ENCODE measurements around the gene CLEC7A.

CLEC7A gene

DNA sequence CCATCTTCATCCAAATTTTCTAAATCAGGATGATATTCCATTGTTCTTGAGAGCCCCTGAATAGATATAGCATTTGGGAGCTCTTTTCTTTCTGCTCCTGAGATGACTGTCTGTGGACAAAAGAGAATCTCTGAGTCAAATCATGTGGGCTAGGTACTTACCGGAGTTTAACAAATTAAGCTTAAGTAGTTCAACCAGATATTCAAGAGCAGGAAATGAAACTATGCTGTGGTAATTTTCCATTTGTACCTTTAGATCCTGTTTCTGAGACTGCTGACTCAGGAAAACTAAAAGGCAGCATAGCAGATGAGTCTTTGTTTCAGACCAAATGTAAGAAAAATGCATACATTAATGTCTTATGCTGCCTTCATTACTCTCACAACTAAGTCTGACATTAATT, at the start of gene CLEC7A:
Gene CLEC7A, minus strand, starts transcription at position 158 of the 400 bp plus-strand sequence. Its CDS starts 117 bp downstream, at position 41.
- no peak for DNase-seq

DNA sequence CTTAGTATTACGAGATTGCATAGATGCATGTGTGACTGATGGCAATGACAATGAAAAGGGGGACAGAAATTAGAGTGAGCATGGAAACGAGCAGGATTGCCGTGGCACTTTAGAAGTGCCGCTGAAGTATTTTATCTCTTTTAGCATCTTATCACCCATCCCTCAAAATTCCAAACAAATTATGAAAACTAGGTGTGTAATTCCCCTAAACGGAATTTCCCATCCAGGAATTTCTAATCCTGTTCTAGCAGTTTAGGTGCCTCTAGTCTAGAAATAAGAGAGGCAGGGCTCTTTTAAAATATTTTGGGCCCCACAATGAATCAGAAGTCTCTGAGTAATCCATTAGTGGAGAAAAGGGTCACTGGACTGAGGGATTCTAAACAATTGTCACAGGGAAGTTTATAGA, 49.8 kb upstream of the CLEC7A start:
- DNase-seq = no peak

DNA sequence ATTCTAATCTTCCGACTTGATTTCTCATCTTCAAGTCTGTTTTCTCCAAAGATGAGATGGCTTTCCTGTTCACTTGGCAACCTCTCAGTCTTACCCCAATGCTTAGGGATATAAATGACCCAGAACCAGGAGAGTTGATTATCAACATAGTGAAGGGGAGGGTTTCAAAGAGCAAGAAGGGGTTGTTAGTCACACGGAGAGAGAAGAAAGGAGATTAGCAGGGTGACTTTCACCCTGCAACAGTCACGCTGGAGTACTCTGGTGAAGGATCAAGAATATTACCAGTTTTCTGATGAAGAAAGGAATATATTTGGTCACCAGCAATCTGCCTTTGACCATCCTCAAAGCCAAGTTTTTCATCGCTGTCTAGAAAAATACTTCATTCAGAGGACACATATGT, 48.8 kb upstream of the CLEC7A start, which contains the start of gene TMEM52B:
Gene TMEM52B, plus strand, starts transcription at position 212 of the 400 bp plus-strand sequence. CDS start 543 bp downstream, outside the sequence.
- DNase-seq = no peak

DNA sequence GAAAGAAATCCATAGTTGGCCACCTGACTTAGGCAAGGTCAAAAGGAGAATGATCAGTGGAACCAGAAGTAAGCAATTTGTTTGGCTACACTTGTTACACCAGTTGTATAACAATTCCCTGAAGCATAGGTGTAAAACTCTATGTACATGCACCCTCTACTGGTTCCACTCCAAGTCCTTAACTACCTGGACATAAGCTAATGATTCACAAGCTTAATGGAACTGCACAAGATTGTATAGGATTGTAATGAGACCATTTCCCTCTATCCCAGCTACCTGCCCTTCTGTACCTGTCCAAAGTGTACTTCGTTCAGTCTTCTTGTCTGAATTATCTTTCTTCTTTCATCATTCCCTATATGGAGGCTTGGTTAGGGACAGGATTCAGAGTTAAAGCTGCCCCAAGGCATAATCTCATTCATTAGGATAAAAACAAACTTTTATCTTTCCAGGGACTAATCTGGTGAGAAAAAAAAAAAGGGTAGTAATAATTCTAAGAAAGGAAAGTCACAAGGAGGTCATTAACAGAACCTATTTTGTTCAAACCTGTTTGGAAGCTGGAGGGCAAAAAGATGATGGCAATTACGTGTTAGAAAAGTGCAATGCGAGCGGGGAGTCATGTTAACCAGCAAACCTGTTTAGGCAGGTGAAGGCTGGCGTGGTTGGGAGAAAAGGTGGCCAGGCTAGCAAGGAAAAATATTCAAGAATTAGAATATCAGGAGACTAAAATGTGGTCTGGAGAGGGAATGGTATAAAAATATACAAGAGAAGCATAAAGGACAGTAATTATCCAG, 46.0 kb upstream of the CLEC7A start:
- no peak for DNase-seq

DNA sequence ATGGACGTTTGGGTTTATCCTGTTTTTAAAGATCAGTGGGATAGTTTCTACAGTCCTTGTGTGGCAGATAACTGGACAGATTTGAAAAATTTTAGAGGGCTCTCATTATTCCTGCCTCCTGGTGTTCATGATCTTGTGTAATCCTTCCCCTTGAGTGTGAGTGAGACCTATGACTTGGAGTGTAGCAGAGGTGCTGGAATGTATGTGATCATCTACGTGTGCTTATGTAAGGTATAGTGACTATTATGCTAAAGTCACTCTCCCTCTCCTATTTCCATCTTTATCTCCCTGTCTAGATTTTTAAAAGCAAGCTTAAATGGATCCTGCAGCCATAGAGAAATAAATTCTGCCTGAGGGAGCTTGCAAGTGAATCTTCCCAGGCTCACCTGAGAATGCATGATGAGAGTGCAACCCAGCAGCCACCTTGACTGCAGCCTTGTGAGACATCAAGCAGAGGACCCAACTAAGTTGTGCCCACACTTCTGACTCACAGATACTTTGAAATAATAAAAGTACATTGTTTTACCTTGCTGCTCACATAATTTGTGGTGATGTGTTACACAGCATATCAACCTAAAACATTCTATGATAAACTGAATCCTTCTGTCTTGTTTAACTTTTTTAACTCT, 45.1 kb upstream of the CLEC7A start:
- no peak for DNase-seq

DNA sequence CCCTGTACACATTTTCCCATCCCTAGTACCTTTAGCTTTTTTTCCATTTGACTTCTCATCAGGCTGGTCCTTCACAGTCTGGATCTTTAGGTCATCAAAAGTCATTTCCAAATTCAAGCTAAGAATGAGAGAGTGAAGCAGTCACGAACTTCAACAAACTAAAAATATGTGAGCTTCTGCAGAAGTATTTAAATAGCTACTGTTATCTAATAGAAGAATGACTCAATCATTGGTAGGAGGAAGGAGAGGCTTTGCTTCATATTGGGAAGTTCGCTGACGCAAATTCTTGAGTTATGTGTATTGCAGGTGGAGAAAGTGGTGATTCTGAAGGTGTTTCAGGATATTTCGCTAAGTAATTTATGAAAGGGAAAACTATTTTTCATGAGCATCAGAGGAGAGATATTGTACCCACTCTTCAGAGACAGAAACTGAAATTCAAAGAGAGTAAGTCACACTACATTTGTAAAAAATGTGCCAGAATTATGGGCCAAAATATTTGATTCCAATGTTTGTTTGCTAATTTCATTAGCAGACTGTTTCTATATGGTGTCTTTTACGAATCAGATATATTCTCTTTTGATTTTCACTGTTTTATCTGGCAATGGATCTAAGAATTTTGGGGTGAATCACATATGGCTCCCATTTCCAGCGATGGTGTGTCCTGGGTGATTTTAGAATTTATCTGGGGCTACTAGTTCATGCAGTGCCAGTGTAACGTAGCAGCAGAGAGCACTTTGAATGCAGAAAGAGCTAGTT, 42.2 kb upstream of the CLEC7A start, which contains the start of gene OLR1:
Gene OLR1, minus strand, starts transcription at position 160 of the 756 bp plus-strand sequence. Its CDS starts 55 bp downstream, at position 105.
- no peak for DNase-seq

DNA sequence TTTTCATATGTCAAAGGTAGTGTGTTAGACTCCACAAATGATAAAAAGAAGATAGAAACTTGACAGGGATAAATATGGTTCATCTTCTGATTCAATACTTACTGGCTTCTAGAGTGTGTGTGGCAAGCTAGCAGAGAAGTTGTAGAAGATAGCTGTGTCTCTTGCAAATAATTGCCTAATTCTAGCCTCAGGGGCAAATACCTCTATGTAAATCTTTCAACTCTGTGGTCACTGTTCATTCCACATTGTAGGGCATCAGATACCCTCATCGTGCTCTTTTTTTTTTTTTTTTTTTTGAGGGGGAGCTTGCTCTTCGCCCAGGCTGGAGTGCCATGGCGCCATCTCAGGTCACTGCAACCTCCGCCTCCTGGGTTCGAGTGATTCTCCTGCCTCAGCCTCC, 40.2 kb upstream of the CLEC7A start:
- no peak for DNase-seq

DNA sequence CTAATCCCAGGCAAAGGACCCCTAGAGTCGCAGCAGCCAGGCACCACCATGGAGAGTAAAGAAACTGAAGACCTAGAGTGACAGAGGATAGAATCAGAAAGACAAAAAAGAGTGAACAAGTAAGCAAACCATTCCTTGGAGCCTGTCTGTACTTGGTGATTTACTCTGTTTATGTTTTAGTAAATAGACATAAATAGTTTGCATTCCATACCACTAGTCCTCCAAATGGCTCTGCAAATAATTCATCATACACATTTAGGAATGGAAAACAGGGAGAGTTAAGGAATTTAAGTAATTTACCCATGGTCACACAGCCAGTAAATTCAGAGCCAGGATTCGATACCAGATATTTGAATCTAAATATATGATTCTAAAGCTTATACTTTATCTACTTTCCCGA, 39.1 kb upstream of the CLEC7A start:
- DNase-seq = no peak

DNA sequence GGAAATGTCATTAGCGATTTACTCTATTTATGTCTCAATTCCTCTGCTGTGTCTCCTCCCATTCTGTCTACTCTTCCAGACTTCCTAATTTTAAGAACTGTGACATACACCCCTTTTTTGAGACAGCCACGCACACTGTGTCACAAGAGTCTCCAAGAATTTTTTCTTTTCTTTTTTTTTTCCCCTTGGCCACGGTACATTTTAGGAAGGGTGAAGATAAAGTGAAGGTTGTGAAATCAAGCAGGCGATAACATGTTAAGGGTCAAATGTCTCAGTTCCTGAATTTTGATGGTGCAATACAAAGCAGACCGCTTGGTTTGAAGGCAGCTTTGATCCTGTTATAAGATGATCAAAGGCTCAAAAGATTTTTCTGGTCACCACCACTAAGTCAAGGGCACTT, 37.6 kb upstream of the CLEC7A start:
- no peak for DNase-seq

DNA sequence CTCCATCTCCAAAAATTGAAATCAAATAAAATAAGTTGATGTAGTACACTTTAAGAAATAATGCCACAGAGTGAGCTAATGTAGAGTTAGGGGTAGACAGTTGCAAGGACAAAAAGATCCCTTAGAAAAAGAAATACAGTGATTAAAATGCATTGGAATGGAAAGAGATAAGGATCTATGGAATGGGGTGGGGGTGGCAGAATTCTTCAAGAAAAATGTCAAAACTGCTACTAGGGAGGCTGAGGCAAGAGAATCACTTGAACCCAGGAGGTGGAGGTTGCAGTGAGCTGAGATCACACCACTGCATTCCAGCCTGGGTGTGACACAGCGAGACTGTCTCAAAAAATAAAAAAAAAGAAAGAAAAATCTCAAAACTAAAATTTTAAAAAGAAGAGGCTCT, 35.4 kb upstream of the CLEC7A start:
- DNase-seq = no peak

DNA sequence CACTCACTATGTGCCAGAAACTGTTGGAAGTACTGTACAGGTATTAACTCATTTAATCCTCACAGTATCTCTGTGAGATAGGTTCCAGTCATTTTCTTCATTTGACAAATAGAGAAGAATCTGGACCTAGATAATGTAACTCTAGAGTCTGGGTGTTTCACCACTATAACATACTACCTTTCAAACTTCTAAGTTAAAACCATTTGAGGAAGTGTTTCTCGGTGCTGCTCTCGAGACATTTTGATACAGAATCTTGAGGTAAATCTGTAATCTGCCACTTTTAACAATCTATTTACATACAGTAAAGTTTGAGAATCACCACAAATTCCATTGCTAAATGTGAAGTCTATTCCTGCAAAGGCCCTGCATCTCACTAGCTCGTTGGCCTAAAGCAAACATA, 33.1 kb upstream of the CLEC7A start:
- no peak for DNase-seq

DNA sequence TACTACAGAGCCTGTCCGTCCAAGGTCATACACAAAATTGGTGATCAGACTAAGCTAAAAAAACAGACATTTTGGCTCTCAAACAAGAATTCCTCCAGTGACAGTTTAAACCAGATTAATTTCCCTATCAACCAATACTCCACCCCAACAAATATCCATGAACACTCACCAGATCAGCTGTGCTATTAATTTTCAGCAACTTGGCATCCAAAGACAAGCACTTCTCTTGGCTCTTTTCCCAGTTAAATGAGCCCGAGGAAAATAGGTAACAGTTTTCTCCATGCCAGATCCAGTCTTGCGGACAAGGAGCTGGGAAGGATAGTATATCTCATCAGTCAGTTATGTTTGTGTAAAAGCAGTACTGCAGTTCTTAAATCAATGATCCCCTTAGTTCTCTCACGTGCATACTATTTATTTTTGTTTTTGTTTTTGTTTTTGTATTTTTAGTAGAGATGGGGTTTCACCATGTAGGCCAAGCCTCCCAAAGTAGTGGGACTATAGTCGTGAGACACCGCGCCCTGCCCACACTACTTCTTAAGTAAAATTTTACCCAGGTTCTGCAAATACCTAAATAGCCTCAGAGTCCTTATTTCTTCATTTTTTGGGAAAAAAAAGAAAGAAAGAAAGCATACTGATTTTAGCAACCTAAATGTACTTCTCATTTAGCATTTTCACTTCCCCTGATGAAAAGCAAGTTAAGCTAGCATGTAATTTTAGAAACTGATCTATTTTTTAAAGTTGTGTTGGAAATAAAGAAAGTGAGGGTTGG, 30.8 kb upstream of the CLEC7A start:
- DNase-seq = no peak

DNA sequence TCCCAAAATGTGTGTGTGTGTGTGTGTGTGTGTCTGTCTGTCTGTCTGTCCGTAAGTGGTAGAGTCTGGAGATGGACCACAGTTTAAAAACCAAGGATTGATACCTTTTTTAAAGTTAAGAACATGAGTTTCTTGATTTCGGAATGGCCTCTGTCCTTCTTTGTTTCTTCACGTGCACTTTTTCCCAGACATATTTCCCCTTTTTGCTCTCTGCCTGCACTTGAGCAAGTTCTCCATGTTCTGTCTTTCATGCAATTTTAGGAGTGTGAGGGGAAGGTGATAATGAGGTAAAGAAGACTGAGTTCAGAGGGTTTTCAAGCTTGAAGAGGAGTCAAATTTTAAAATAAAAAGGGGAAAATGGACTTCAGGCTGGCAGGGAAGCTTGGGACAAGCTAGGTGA, 29.3 kb upstream of the CLEC7A start:
- DNase-seq = no peak

DNA sequence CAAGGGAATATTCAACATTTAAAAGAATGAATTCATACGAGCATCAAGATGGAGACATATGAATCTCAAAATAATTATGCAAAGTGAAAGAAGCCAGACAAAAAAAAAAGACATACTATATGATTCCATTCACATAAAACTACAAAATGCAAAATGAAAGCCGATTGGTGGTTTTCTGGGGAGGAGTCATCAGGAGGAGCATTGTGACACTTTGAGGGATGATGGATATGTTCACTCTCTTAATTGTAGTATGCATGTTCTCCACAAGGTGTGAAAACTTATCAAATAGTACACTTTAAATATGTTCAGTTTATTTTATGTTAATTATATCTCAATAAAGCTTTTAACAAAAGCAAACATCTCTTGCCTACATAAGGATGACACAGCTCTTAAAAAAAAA, 28.4 kb upstream of the CLEC7A start:
- DNase-seq = no peak

DNA sequence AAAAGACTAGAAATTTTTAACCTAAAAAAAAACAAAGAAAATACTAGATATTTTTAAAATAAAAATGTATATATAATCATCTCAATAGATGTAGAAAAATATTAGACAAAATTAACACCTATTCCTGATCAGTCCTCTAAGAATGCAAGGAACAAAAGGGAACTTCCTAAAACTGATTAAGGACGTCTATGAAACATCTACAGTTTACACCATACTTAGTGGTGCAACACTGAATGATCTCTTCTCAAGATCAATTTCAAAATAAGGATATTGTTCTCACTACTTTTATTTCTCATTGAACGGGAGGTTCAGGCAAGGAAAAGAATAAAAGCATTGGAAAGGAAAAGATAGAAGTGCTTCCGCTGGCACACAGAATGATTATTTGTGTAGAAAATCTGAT, 26.0 kb upstream of the CLEC7A start:
- DNase-seq = no peak

DNA sequence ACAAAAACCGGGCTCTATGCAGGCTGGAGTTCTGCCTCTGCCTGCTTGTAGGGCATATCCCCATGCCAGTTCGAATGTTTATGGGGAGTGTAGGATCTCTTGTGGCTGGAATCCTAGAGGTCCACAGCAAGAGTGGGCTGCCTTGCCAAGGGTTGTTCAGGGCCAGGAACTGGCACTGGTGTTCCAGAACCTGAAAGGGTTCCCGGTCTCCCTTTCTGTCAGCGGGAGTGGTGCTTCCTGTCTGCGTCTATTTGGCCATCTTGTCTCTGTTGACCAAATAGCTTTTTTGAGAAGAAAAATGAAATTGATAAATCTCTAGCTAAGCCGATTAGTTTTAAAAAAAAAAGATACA, 24.1 kb upstream of the CLEC7A start:
- DNase-seq = no peak

DNA sequence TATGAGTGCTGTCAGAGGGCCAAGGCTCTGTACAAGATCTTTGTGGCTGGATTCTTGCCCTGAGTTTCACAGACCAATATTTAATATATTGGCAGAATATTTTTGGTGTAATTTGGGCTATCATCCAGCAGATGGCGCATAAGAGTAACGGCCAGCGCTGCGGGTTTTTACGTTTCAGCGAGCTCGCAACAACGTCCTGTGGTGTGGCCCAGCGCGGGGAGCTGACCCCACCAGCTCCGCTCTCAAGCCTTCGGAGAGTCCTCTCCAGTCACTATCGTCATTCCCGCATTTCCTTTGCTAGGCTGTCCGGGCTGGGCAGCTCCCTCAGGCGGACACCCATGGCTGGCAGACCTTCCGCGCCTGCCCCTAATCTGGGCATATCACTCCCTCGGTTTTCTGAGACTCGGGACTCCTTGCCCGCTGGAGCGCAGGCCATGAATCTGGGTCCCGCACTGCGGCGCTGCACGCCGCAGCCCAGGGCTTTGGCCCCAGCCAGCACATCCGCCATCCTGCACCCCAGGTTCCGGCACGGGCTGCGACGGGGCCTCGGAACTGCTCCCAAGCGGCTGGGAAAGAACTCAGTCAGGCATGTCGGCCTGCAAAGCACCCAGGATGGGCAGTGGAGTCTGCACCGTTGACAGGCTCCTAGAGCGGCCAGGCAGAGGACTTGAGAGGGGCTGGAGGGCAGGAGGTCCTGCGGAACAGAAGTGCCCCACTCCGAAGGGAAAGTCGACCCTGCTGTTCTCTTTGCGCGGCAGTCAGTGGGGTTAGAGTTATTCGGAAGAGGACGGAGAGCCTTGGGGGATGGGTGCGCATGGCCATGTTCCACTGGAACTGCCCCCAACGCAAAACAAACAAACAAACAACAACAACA, 23.5 kb upstream of the CLEC7A start:
- DNase-seq = peak; percentile 45 to 58

DNA sequence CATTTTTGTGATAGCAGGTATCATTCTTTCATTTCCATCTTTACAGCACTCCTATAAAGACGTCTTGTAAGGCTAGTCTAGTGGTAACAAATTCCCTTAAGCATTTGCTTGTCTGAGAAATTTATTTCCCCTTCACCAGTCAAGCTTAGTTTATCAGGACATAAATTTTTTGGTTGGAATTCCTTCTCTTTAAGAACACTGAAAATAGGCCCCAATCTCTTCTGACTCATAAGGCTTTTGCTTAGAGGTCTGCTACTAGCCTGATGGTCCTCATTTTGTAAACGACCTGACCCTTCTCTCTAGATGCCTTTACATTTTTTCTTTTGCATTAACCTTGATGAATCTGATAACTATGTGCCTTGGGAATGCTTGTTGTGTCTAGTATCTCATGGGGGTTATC, 21.6 kb upstream of the CLEC7A start:
- DNase-seq = no peak

DNA sequence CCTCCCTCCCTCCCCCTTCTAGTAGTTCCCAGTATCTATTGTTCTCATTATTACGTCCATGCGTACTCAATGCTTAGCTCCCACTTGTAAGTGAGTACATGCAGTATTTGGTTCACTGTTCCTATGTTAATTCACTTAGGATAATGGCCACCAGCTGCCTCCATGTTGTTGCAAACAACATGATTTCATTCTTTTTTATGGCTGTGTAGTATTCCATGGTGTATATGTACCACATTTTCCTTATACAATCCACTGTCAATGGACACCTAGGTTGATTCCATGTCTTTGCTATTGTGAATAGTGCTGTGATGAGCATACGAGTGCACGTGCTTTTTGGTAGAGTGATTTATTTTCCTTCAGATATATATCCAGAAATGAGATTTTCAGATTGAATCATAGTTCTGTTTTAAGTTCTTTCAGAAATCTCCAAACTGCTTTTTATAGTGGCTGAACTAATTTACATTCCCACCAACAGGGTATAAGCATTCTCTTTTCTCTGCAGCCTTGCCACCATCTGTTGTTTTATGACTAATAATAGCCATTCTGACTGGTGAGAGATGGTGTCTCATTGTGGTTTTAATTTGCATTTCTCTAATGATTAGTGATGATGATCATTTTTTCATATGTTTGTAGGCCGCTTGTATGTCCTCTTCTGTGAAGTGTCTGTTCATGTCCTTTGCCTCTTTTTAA, 17.9 kb upstream of the CLEC7A start:
- DNase-seq = no peak

DNA sequence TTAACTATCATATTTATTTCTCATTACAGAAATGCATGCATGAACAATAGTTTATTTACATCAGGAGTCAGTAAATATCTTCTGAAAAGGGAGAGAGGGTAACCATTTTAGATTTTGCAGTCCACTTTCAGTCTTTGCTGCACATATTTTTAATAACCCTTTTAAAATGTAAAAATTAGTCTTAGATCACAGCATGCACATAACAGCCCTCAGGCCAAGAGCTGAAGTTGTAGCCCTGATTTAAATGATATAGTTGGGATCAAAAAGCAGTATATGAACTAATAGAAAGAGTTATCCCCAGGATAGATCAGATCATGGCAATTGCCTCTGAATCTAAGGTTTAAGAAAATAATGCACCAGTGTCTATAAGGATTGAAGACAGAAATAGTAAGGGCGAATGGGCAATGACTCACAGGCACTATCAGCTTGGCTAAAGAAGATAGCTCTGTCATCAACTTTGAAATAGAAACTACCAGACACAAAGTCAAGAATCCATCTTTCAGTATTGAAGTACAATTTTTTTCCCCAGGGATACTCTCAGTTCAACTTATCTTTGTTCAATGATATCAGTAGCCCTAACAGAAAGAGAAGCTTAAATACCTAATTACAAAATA, 13.1 kb upstream of the CLEC7A start:
- no peak for DNase-seq

DNA sequence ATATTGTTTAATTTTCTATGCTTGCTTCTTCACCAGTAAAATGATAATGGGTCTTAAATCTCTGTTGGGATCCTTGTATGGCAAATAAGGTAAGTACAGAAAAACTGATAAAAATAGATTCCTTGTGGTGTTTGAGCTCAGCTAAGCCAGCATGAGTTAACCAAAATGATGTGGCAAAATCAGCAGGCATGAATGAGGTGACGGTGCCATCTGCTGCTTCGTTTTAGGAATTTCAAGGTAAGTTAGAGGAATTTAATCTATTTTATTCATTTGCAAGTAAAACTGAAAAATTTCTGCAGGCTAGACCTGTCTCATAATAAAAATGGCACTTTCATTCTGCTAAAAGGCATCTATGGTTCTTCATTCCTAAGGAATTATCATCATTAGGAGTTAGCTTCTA, 10.0 kb upstream of the CLEC7A start:
- peak; percentile 15 to 26 for DNase-seq
